HepG2 (cell line): ENCODE measurements around the gene RPRD2. TPM values are rescaled to one million over a fixed set of nuclear protein-coding genes. Genes with fewer than 3 reads are reported as not detected.

Experiments
- ARID2 ChIP-seq: sonication (generic); formaldehyde crosslinking; IDR thresholded peaks from 2 replicates; pipeline ENCODE4 v1.8.1; 2022; ENCODE audit warnings: mild to moderate bottlenecking, missing genetic modification reagents, borderline replicate concordance
- IKZF4 ChIP-seq: sonication (generic); formaldehyde crosslinking; IDR thresholded peaks from 2 replicates; pipeline ENCODE4 v1.5.1; 2020; ENCODE audit warnings: borderline replicate concordance, mild to moderate bottlenecking, low read depth, missing genetic modification reagents; ENCODE audit errors: not compliant biosample characterization
- MXD1 ChIP-seq: sonication (generic); formaldehyde crosslinking; IDR thresholded peaks from 2 replicates; pipeline ENCODE4 v1.4.0; 2020; ENCODE audit warnings: mild to moderate bottlenecking, missing genetic modification reagents
- MYC ChIP-seq: sonication (generic); formaldehyde crosslinking; IDR thresholded peaks from 2 replicates; pipeline ENCODE4 v1.9.0; 2021; ENCODE audit warnings: missing genetic modification reagents, borderline replicate concordance
- MYNN ChIP-seq: sonication (generic); formaldehyde crosslinking; IDR thresholded peaks from 2 replicates; pipeline ENCODE4 v1.4.0; 2020; ENCODE audit warnings: mild to moderate bottlenecking, low read depth, missing genetic modification reagents
- MYPOP ChIP-seq: sonication (generic); formaldehyde crosslinking; IDR thresholded peaks from 2 replicates; pipeline ENCODE4 v1.8.1; 2023; ENCODE audit warnings: mild to moderate bottlenecking, moderate library complexity, missing genetic modification reagents
- RELA ChIP-seq: sonication (generic); formaldehyde crosslinking; IDR thresholded peaks from 2 replicates; pipeline ENCODE4 v1.4.0; 2020; ENCODE audit warnings: missing genetic modification reagents
- SMARCC2 ChIP-seq: fragments of 450-650 bp; IDR thresholded peaks from 2 replicates; pipeline ENCODE4 v1.6.1; 2017; ENCODE audit warnings: antibody characterized with exemption, mild to moderate bottlenecking
- TOPORS ChIP-seq: sonication (generic); formaldehyde crosslinking; IDR thresholded peaks from 2 replicates; pipeline ENCODE4 v1.8.0; 2023; ENCODE audit warnings: mild to moderate bottlenecking, missing genetic modification reagents
- TP53 ChIP-seq: sonication (generic); formaldehyde crosslinking; conservative IDR thresholded peaks from 2 replicates; pipeline ENCODE4 v1.4.0; 2020; ENCODE audit warnings: missing genetic modification reagents
- ZBTB14 ChIP-seq: sonication (generic); formaldehyde crosslinking; IDR thresholded peaks from 2 replicates; pipeline ENCODE4 v1.4.0; 2020; ENCODE audit warnings: missing genetic modification reagents
- ZFP36L1 ChIP-seq: sonication (generic); formaldehyde crosslinking; IDR thresholded peaks from 2 replicates; pipeline ENCODE4 v1.8.0; 2022; ENCODE audit warnings: mild to moderate bottlenecking, missing genetic modification reagents, moderate library complexity
- ZFP37 ChIP-seq: sonication (generic); formaldehyde crosslinking; IDR thresholded peaks from 2 replicates; pipeline ENCODE4 v1.4.0; 2020; ENCODE audit warnings: missing genetic modification reagents, borderline replicate concordance
- ZFP62 ChIP-seq: sonication (generic); formaldehyde crosslinking; IDR thresholded peaks from 2 replicates; pipeline ENCODE4 v1.4.0; 2020; ENCODE audit warnings: missing genetic modification reagents
- ZNF160 ChIP-seq: sonication (generic); formaldehyde crosslinking; IDR thresholded peaks from 2 replicates; pipeline ENCODE4 v1.8.0; 2022; ENCODE audit warnings: mild to moderate bottlenecking, inconsistent platforms, missing genetic modification reagents
- ZNF263 ChIP-seq: sonication (generic); formaldehyde crosslinking; IDR thresholded peaks from 2 replicates; pipeline ENCODE4 v1.4.0; 2020; ENCODE audit warnings: missing genetic modification reagents
- ZNF496 ChIP-seq: sonication (generic); formaldehyde crosslinking; IDR thresholded peaks from 2 replicates; pipeline ENCODE4 v1.8.1; 2023; ENCODE audit warnings: mild to moderate bottlenecking, moderate library complexity, missing genetic modification reagents; ENCODE audit not compliant: insufficient replicate concordance
- ZNF557 ChIP-seq: sonication (generic); formaldehyde crosslinking; IDR thresholded peaks from 2 replicates; pipeline ENCODE4 v1.4.0; 2020; ENCODE audit warnings: missing genetic modification reagents
- ZNF800 ChIP-seq: sonication (generic); formaldehyde crosslinking; IDR thresholded peaks from 2 replicates; pipeline ENCODE4 v1.4.0; 2020; ENCODE audit warnings: missing genetic modification reagents
- ZNF841 ChIP-seq: sonication (generic); formaldehyde crosslinking; IDR thresholded peaks from 2 replicates; pipeline ENCODE4 v1.8.1; 2023; ENCODE audit warnings: missing genetic modification reagents, borderline replicate concordance
- polyA plus RNA-seq, 8 experiments: library from polyadenylated mRNA; depleted of rRNA in 3 of 8; stranded (reverse) in 7 of 8; unstranded in 1 of 8; fragments of >200 nt; fragmentation: Illumina TruSeq in 4 of 8; extraction: Trizol in 4 of 8; gene quantifications; 2 replicates each; pipeline versions ENCODE4 v1.2.1 to v1.2.3, GENCODE V29; 2011 to 2016; ENCODE audit warnings: low read depth in 4 of 8, missing spikeins in 1 of 8, mixed read lengths in 1 of 8; ENCODE audit not compliant: insufficient read depth in 1 of 8
- total RNA-seq, 5 experiments: library from RNA; depleted of rRNA; stranded (reverse); fragments of >200 nt; fragmentation: Illumina TruSeq; extraction: Trizol; gene quantifications; 2 replicates each; pipeline ENCODE4 v1.2.3, GENCODE V29; 2016; ENCODE audit warnings: low read depth in 1 of 5
- TF ChIP-seq, protein P1 (sequence below): sonication (generic); formaldehyde crosslinking; IDR thresholded peaks from 2 replicates; pipeline ENCODE4 v1.4.0; 2020; ENCODE audit warnings: missing genetic modification reagents, low read depth, mild to moderate bottlenecking, borderline replicate concordance
- TF ChIP-seq, protein P2 (sequence below): sonication (generic); formaldehyde crosslinking; IDR thresholded peaks from 2 replicates; pipeline ENCODE4 v1.4.0; 2020; ENCODE audit warnings: missing genetic modification reagents

The RPRD2 gene
- total and polyA plus RNA-seq, 2 of the 13 experiments (the other 11 are each of a cell fraction or from before 2014, with no cell fraction given) = 8.0 to 8.9 TPM

DNA sequence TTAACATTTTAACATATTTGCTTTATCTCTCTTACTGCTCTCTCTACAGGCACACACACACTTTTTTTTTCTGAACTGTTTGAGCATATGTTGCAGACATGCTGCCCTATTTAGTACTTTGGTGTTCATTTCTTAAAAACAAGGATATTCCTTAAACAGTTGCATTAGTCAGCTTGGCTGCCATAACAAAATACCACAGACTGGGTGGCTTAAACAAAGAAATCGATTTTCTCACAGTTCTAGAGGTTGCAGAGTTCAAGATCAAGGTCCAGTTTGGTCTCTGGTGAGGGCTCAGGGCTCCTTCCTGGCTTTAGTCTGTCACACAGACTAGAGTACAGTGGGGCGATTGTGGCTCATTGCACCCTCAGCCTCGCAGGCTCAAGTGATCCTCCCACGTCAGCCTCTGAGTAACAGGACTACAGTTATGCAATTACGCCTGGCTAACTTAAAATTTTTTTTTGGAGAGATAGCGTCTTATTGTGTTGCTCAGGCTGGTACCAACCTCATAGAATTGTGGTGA, 46.7 kb downstream of the RPRD2 start (continued):
- TF ChIP-seq ZNF557 (CRISPR knock-in tag) (0 out of 2 replicates have a peak, but pooled peaks have one; percentile 46), ZNF263 (CRISPR knock-in tag) (peak; percentile 89), ZFP36L1 (CRISPR knock-in tag) (no peak), RELA (no peak), MYPOP (0 out of 2 replicates have a peak, but pooled peaks have one; percentile 41), ZNF496 (CRISPR knock-in tag) (no peak), ZFP37 (no peak), SMARCC2 (no peak), MXD1 (CRISPR knock-in tag) (no peak), ZFP62 (CRISPR knock-in tag) (no peak), MYC (no peak; the same call in 1 of the 2 replicates), ZNF800 (0 out of 2 replicates have a peak, but pooled peaks have one; percentile 60), ZNF160 (CRISPR knock-in tag) (peak; percentile 75), ZBTB14 (CRISPR knock-in tag) (0 out of 2 replicates have a peak, but pooled peaks have one; percentile 27), TOPORS (CRISPR knock-in tag) (no peak), MYNN (CRISPR knock-in tag) (no peak), ARID2 (CRISPR knock-in tag) (no peak), IKZF4 (CRISPR knock-in tag) (no peak), ZNF841 (CRISPR knock-in tag) (no peak), TP53 (0 out of 2 replicates have a peak, but pooled peaks have one; percentile 66)
- TF ChIP-seq, protein P1, sequence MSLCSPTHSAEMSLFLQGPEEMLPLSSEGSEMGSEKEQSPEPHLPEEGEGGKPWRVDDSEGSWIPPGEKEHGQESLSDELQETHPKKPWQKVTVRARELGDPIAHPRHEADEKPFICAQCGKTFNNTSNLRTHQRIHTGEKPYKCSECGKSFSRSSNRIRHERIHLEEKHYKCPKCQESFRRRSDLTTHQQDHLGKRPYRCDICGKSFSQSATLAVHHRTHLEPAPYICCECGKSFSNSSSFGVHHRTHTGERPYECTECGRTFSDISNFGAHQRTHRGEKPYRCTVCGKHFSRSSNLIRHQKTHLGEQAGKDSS = no peak
- TF ChIP-seq, protein P2, sequence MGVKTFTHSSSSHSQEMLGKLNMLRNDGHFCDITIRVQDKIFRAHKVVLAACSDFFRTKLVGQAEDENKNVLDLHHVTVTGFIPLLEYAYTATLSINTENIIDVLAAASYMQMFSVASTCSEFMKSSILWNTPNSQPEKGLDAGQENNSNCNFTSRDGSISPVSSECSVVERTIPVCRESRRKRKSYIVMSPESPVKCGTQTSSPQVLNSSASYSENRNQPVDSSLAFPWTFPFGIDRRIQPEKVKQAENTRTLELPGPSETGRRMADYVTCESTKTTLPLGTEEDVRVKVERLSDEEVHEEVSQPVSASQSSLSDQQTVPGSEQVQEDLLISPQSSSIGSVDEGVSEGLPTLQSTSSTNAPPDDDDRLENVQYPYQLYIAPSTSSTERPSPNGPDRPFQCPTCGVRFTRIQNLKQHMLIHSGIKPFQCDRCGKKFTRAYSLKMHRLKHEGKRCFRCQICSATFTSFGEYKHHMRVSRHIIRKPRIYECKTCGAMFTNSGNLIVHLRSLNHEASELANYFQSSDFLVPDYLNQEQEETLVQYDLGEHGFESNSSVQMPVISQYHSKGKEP (CRISPR knock-in tag) = no peak
